Transverse colon (tissue), 4 donors: ENCODE results near the gene AIFM2. TPM values are rescaled to one million over a fixed set of nuclear protein-coding genes. Genes with fewer than 3 reads are reported as not detected.
"Not testable (repeated sequence)": the region's sequence is repeated elsewhere in the genome, so short reads cannot be mapped to it uniquely, and the experiment has no call there.

Experiments
- DNase-seq: peaks from one replicate; pipeline ENCODE4 v3.0.0-alpha.2; 2019
- H3K27ac ChIP-seq, 4 donors: fragments of 200-600 bp; sonication (generic); 2 replicates each; pipeline ENCODE4 v1.5.1; 2016 to 2018; ENCODE audit warnings: inconsistent platforms in 4 of 4
- H3K27me3 ChIP-seq: fragments of 200-600 bp; sonication (generic); 2 replicates; pipeline ENCODE4 v1.5.1; 2017; ENCODE audit warnings: inconsistent platforms
- H3K36me3 ChIP-seq, 4 donors: fragments of 200-600 bp; sonication (generic); 2 replicates each; pipeline ENCODE4 v1.5.1; 2017 to 2019; ENCODE audit warnings: inconsistent platforms in 4 of 4
- H3K4me1 ChIP-seq, 4 donors: fragments of 200-600 bp; sonication (generic); 2 replicates each; pipeline ENCODE4 v1.5.1; 2017 to 2020; ENCODE audit warnings: inconsistent platforms in 4 of 4
- H3K4me3 ChIP-seq, 4 donors: fragments of 200-600 bp; sonication (generic); 1 replicate in 1 of 4; 2 replicates in 3 of 4; pipeline versions ENCODE4 v1.5.1 to v1.6.1; 2017 to 2019; ENCODE audit warnings: inconsistent platforms in 4 of 4
- H3K9me3 ChIP-seq, 2 donors: fragments of 200-600 bp; sonication (generic); 2 replicates each; pipeline ENCODE4 v1.5.1; 2017 to 2019; ENCODE audit warnings: inconsistent platforms in 2 of 2
- EP300 ChIP-seq: sonication (generic); formaldehyde crosslinking; IDR thresholded peaks from one replicate; pipeline ENCODE4 v1.6.1; 2017; ENCODE audit warnings: antibody characterized with exemption, low read depth
- POLR2A ChIP-seq: fragments of 450-650 bp; IDR thresholded peaks from one replicate; pipeline ENCODE4 v1.6.1; 2016; ENCODE audit warnings: antibody characterized with exemption, mild to moderate bottlenecking, moderate library complexity
- POLR2AphosphoS5 ChIP-seq, 3 donors: sonication (generic); formaldehyde crosslinking; IDR thresholded peaks; one replicate each; pipeline ENCODE4 v1.6.1; 2016; ENCODE audit warnings: antibody characterized with exemption in 3 of 3
- WGBS, 2 donors: methylation state at CpG; one replicate each; pipeline ENCODE4 v1.1.5; 2018; ENCODE audit warnings: low coverage in 1 of 2; 5-methylcytosine and 5-hydroxymethylcytosine counted together
- in situ Hi-C, 4 donors: fragments of 200-750 bp; cut with MboI; loops; one replicate each; pipeline versions ENCODE4 v1.15.0 to v1.15.1; 2017; ENCODE audit warnings: low sequenced_read_pairs in 3 of 4, low pct_ligation_motif_present in 1 of 4, low pct_unique_long_range_greater_than_20kb in 1 of 4
- intact Hi-C: fragments of 100-400 bp; cut with DNase I; formaldehyde crosslinking; loops from one replicate; pipeline ENCODE4 v1.15.1; 2023; ENCODE audit warnings: low total_unique reads
- total RNA-seq, 4 donors: library from RNA; depleted of rRNA; stranded (reverse); fragments of >200 nt; gene quantifications; one replicate each; pipeline ENCODE4 v1.1.0, GENCODE V29; 2016
- TF ChIP-seq, protein P1 (sequence below), 5 experiments: fragments of 200-600 bp in 3 of 5; fragments of 450-650 bp in 2 of 5; sonication (generic) in 3 of 5; IDR thresholded peaks; 1 replicate in 2 of 5; 2 replicates in 3 of 5; pipeline ENCODE4 v1.5.1; 2016 to 2017; ENCODE audit warnings: antibody characterized with exemption in 5 of 5, inconsistent platforms in 3 of 5, mild to moderate bottlenecking in 2 of 5, moderate library complexity in 1 of 5

The AIFM2 gene
- total RNA-seq, 4 donors from 2014 or later, result 3.8 to 27.0 (median 23.9) TPM

DNA sequence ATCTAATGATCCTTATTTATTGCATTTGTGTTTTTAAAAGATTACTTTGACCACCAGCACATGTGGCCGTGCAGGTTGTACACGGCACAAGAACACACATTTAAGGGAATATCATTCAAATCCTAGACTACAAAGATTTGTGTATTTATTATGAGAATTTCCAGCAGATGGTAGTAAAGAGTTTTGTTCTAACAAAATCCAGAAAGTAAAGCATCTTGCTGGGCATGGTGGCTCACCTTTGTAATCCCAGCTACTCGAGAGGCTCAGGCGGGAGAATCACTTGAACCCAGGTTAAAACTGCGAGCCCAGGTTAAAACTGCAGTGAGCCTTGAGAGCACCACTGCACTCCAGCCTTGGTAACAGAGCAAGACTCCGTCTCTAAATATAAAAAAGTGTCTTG is 48.4 kb downstream of the AIFM2 start:
- Histone ChIP-seq H3K27me3 (no peaks in the 10 kb centered on the region), H3K27ac (no peak overlapping the region), H3K36me3 (peaks cover 0 to 3% (median 0%) of the 10 kb centered on the region in 4 donors), H3K9me3 (no peaks in the 10 kb centered on the region), H3K4me1 (no peaks in the 10 kb centered on the region), H3K4me3 (no peak overlapping the region)
- 83 to 85% methylated on average over 2 to 6 of the region's 6 CpGs for whole genome bisulfite sequencing, 2 donors
- intact Hi-C loops (no loop called here), in situ Hi-C loops (no loop called here)
- no peak for DNase-seq
- TF ChIP-seq POLR2A (no peak), POLR2AphosphoS5 (IDR thresholded peaks at IDR 0.05) (no peak), EP300 (no peak)

DNA sequence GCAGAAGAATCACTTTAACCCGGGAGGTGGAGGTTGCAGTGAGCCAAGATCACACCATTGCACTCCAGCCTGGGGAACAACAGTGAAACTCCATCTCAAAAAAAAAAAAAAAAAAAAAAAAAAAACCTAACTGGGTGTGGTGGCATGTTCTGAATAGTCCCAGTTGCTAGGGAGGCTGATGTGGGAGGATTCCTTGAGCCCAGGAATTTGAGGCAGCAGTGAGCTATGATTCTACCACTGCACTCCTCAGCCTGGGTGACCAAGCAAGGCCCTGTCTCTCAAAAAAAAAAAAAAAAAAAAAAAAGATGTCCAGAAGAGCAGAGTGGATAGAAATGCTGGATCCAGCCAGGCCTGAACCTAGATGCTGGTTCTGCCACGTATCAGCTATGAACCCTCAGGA is 51.8 kb downstream of the AIFM2 start:
- 90 to 94% methylated on average over 2 of the region's 2 CpGs for WGBS, 2 donors
- H3K27me3 ChIP-seq, H3K4me1 ChIP-seq, intact Hi-C loops, H3K36me3 ChIP-seq, H3K27ac ChIP-seq, H3K9me3 ChIP-seq, in situ Hi-C loops, H3K4me3 ChIP-seq, DNase-seq: not testable (repeated sequence)

DNA sequence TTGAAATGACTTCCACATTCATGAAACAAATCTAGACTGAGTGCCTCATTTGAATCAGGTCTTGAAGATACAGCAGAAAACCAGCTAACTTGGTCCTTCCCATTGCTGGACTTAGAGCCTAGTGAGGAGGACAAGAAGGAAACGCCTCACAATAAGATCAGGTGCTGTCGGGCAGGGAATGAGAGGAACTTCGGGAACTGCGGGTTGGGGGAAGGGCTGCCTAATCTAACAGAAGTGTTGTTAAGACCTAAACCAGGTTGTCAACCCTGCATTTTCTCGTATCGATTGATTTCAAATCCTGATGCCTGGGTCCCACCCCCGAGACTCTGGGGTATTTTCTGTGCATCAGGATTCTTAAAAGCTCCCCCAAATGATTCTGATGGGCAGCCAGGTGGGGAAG is 53.7 kb downstream of the AIFM2 start:
- in situ Hi-C loops, result no loop called here
- H3K4me1 ChIP-seq, result no peaks in the 10 kb centered on the region
- intact Hi-C loops, result no loop called here
- H3K36me3 ChIP-seq, result peaks cover 0 to 3% (median 0%) of the 10 kb centered on the region in 4 donors
- WGBS, 2 donors, result 85% methylated on average over 7 of the region's 7 CpGs; no CpG with 5 or more reads in 1 of the 2 donors
- TF ChIP-seq, protein P1, sequence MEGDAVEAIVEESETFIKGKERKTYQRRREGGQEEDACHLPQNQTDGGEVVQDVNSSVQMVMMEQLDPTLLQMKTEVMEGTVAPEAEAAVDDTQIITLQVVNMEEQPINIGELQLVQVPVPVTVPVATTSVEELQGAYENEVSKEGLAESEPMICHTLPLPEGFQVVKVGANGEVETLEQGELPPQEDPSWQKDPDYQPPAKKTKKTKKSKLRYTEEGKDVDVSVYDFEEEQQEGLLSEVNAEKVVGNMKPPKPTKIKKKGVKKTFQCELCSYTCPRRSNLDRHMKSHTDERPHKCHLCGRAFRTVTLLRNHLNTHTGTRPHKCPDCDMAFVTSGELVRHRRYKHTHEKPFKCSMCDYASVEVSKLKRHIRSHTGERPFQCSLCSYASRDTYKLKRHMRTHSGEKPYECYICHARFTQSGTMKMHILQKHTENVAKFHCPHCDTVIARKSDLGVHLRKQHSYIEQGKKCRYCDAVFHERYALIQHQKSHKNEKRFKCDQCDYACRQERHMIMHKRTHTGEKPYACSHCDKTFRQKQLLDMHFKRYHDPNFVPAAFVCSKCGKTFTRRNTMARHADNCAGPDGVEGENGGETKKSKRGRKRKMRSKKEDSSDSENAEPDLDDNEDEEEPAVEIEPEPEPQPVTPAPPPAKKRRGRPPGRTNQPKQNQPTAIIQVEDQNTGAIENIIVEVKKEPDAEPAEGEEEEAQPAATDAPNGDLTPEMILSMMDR (IDR thresholded peaks at IDR 0.05), result no peak
- DNase-seq, result no peak
- no peaks in the 10 kb centered on the region for H3K9me3 ChIP-seq
- no peak overlapping the region for H3K4me3 ChIP-seq
- H3K27me3 ChIP-seq, result no peaks in the 10 kb centered on the region
- H3K27ac ChIP-seq, result no peak overlapping the region

DNA sequence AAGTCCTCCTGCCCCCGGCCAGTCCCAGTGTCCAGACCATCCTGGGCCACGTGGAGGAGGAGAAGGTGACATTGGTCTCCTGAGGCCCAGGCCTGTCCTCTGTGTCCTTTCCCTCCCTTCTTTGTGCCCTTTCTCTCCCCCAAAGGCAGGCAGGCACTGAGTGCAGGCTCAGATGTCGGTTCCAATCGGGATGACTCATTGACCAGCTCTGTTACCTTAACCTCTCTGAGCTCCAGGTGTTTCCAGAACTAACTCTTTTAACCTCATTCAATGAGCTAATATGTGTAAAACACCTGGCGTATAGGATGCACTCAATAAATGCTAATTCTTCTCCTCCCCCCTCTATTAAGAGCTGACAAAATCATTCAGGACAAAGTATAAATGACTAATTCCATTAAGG is 54.3 kb downstream of the AIFM2 start:
- H3K36me3 ChIP-seq, result peaks cover 0 to 3% (median 0%) of the 10 kb centered on the region in 4 donors
- no peak overlapping the region for H3K27ac ChIP-seq
- in situ Hi-C loops (no loop called here), intact Hi-C loops (no loop called here)
- no peaks in the 10 kb centered on the region for H3K27me3 ChIP-seq
- no peak overlapping the region for H3K4me3 ChIP-seq
- TF ChIP-seq, protein P1 (IDR thresholded peaks at IDR 0.05), result no peak
- TF ChIP-seq POLR2A (no peak), POLR2AphosphoS5 (IDR thresholded peaks at IDR 0.05) (no peak), EP300 (no peak)
- 60 to 84% methylated on average over 1 to 5 of the region's 5 CpGs for WGBS, 2 donors
- no peaks in the 10 kb centered on the region for H3K9me3 ChIP-seq
- H3K4me1 ChIP-seq, result no peaks in the 10 kb centered on the region
- DNase-seq, result no peak

DNA sequence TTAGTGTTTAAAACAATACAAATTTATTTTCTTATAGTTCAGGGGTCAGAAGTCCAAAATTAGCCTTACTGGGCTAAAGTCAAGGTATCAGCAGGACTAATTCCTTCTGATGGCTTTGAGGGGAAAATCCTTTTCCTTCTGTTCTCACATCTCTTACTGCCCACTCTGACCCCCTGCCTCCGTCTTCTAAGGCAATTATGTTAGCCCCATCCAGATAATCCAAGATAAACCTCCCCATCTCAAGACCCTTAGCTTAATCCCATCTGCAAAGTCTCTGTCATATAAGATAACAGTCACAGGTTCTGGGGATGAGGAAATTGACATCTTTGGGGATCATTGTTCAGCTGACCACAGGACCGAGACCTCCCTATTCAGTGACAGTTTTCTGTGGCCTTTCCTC is 57.7 kb downstream of the AIFM2 start:
- intact Hi-C loops (no loop called here), in situ Hi-C loops (no loop called here)
- Histone ChIP-seq H3K9me3 (no peaks in the 10 kb centered on the region), H3K4me1 (no peaks in the 10 kb centered on the region), H3K27ac (no peak overlapping the region), H3K36me3 (no peaks in the 10 kb centered on the region), H3K27me3 (no peaks in the 10 kb centered on the region), H3K4me3 (no peak overlapping the region)
- no peak for TF ChIP-seq EP300
- no peak for TF ChIP-seq POLR2AphosphoS5 (IDR thresholded peaks at IDR 0.05)
- TF ChIP-seq, protein P1 (IDR thresholded peaks at IDR 0.05), result no peak
- TF ChIP-seq POLR2A, result no peak
- no peak for DNase-seq
- WGBS, 2 donors, result 93% methylated on average over 2 of the region's 2 CpGs; no CpG with 5 or more reads in 1 of the 2 donors
